HCT116 (cell line): ENCODE results near the gene GASK1A. TPM values are rescaled to one million over a fixed set of nuclear protein-coding genes. Genes with fewer than 3 reads are reported as not detected.

ENCODE experiments used
- ATAC-seq: fragments of 200-7000 bp; cut with Tn5 transposase; 2 replicates; pipeline ENCODE4 v1.9.1; 2020; ENCODE audit warnings: mild to moderate bottlenecking, moderate library complexity
- BruUV-seq: library from RNA; stranded (reverse); fragments of 400-500 nt; replicated peaks from 2 replicates; lab custom pipeline; 2021; lab: Mats Ljungman, UMichigan
- CTCF ChIA-PET: fragments of 300-600 bp; sonication (Branson Sonifier 250); formaldehyde crosslinking; loops from one replicate; lab custom pipeline; 2021; ENCODE audit warnings: antibody characterized with exemption; lab: Charles Lee
- POLR2A ChIA-PET: fragments of 300-600, 350-600 bp; sonication (Branson Sonifier 250); formaldehyde crosslinking; loops from one replicate; lab custom pipeline; 2021; ENCODE audit warnings: antibody characterized with exemption; lab: Charles Lee
- RAD21 ChIA-PET, 2 experiments: fragments of 300-600 bp; sonication (Branson Sonifier 250); formaldehyde crosslinking; loops; one replicate each; lab custom pipeline; 2023; ENCODE audit warnings: low total read pairs in 2 of 2; ENCODE audit not compliant: uncharacterized antibody in 2 of 2, unreplicated experiment in 2 of 2, low non-redundant PET in 1 of 2; lab: Charles Lee
- DNase-seq: peaks from one replicate; pipeline ENCODE4 v3.0.0-alpha.2; 2010; ENCODE audit warnings: low read depth, low spot score
- H2AFZ ChIP-seq: fragments of 200-600 bp; shearing (Covaris generic), sonication (generic); 2 replicates; pipeline ENCODE4 v1.6.1; 2017; ENCODE audit warnings: low read depth, mixed run types, mixed read lengths, antibody characterized with exemption, low read length; ENCODE audit not compliant: poor library complexity, severe bottlenecking
- H3K27ac ChIP-seq: 2 replicates; pipeline ENCODE4 v1.5.1; 2012; ENCODE audit warnings: low read depth, low read length
- H3K27me3 ChIP-seq: fragments of 200-600 bp; sonication (generic); 2 replicates; pipeline ENCODE4 v1.6.1; 2016; ENCODE audit warnings: mixed run types, low read length, mixed read lengths; ENCODE audit not compliant: insufficient read depth
- H3K36me3 ChIP-seq, 2 experiments: fragments of 200-500 bp in 1 of 2; fragments of 200-600 bp in 1 of 2; sonication (Bioruptor generic) in 1 of 2; sonication (generic) in 1 of 2; 2 replicates each; pipeline versions ENCODE4 v1.5.1 to v1.6.1; 2014 to 2016; ENCODE audit warnings: low read length in 2 of 2, inconsistent platforms in 1 of 2, mixed read lengths in 1 of 2, mixed run types in 1 of 2; ENCODE audit not compliant: insufficient read depth in 2 of 2, control insufficient read depth in 1 of 2
- H3K4me1 ChIP-seq, 2 experiments: fragments of 200-600 bp in 1 of 2; sonication (generic) in 1 of 2; 2 replicates each; pipeline versions ENCODE4 v1.5.1 to v1.6.1; 2012 to 2017; ENCODE audit warnings: low read length in 2 of 2, inconsistent platforms in 1 of 2, mild to moderate bottlenecking in 1 of 2, mixed read lengths in 1 of 2, mixed run types in 1 of 2, moderate library complexity in 1 of 2; ENCODE audit not compliant: insufficient read depth in 2 of 2, control insufficient read depth in 1 of 2
- H3K4me2 ChIP-seq: fragments of 200-600 bp; sonication (generic); 2 replicates; pipeline ENCODE4 v1.6.1; 2017; ENCODE audit warnings: mixed run types, low read length, mixed read lengths
- H3K4me3 ChIP-seq, 2 experiments: fragments of 200-600 bp in 1 of 2; sonication (generic) in 1 of 2; replicated peaks in 1 of 2; 2 replicates each; pipeline ENCODE4 v1.5.1; 2011 to 2016; ENCODE audit warnings: low read length in 2 of 2, control low read depth in 1 of 2, low read depth in 1 of 2, mild to moderate bottlenecking in 1 of 2, mixed read lengths in 1 of 2, mixed run types in 1 of 2
- H3K79me2 ChIP-seq: fragments of 200-600 bp; sonication (generic); 2 replicates; pipeline ENCODE4 v1.6.1; 2017; ENCODE audit warnings: mild to moderate bottlenecking, mixed run types, low read length, moderate library complexity, mixed read lengths; ENCODE audit not compliant: insufficient read depth
- H3K9ac ChIP-seq: fragments of 200-600 bp; sonication (generic); 2 replicates; pipeline ENCODE4 v1.6.1; 2016; ENCODE audit warnings: low read length, mixed read lengths
- H3K9me2 ChIP-seq: fragments of 200-600 bp; sonication (generic), shearing (Covaris generic); 2 replicates; pipeline ENCODE4 v1.6.1; 2017; ENCODE audit warnings: mixed run types, mild to moderate bottlenecking, moderate library complexity; ENCODE audit not compliant: insufficient read depth
- H3K9me3 ChIP-seq, 2 experiments: fragments of 200-500 bp in 1 of 2; fragments of 200-600 bp in 1 of 2; sonication (Bioruptor generic) in 1 of 2; sonication (generic) in 1 of 2; 2 replicates each; pipeline ENCODE4 v1.6.1; 2014 to 2017; ENCODE audit warnings: low read length in 2 of 2, mixed read lengths in 2 of 2, inconsistent platforms in 1 of 2, low read depth in 1 of 2, mild to moderate bottlenecking in 1 of 2, mixed run types in 1 of 2, moderate library complexity in 1 of 2; ENCODE audit not compliant: control insufficient read depth in 1 of 2, insufficient read depth in 1 of 2
- H4K20me1 ChIP-seq: fragments of 200-600 bp; sonication (generic), shearing (Covaris generic); 2 replicates; pipeline ENCODE4 v1.6.1; 2017; ENCODE audit warnings: mixed run types, mild to moderate bottlenecking, moderate library complexity; ENCODE audit not compliant: insufficient read depth
- CEBPB ChIP-seq: IDR thresholded peaks from 2 replicates; pipeline ENCODE4 v1.6.1; 2012; ENCODE audit warnings: low read depth
- EGR1 ChIP-seq: IDR thresholded peaks from 2 replicates; pipeline ENCODE4 v1.6.1; 2012; ENCODE audit warnings: low read depth
- ELF1 ChIP-seq: IDR thresholded peaks from 2 replicates; pipeline ENCODE4 v1.6.1; 2012; ENCODE audit warnings: low read depth, borderline replicate concordance
- EZH2 ChIP-seq: fragments of 200-600 bp; sonication (generic); IDR thresholded peaks from 2 replicates; pipeline ENCODE4 v1.6.1; 2017; ENCODE audit warnings: antibody characterized with exemption, mixed run types
- EZH2phosphoT487 ChIP-seq: fragments of 200-600 bp; IDR thresholded peaks from 2 replicates; pipeline ENCODE4 v1.6.1; 2018; ENCODE audit warnings: antibody characterized with exemption, borderline replicate concordance
- JUND ChIP-seq: IDR thresholded peaks from 2 replicates; pipeline ENCODE4 v1.6.1; 2012
- POLR2AphosphoS5 ChIP-seq: IDR thresholded peaks from 2 replicates; pipeline ENCODE4 v1.6.1; 2011; ENCODE audit warnings: mild to moderate bottlenecking, low read depth, low read length, moderate library complexity
- SIN3A ChIP-seq: IDR thresholded peaks from 2 replicates; pipeline ENCODE4 v1.6.1; 2012; ENCODE audit warnings: low read depth
- SP1 ChIP-seq: IDR thresholded peaks from 2 replicates; pipeline ENCODE4 v1.6.1; 2012; ENCODE audit warnings: low read depth
- SRF ChIP-seq: IDR thresholded peaks from 2 replicates; pipeline ENCODE4 v1.6.1; 2012; ENCODE audit warnings: low read depth
- ZFX ChIP-seq: fragments of 450-650 bp; IDR thresholded peaks from 2 replicates; pipeline ENCODE4 v1.6.1; 2017
- ZNF274 ChIP-seq: fragments of 200-500 bp; sonication (Bioruptor generic); IDR thresholded peaks from 2 replicates; pipeline ENCODE4 v1.6.1; 2014; ENCODE audit warnings: mild to moderate bottlenecking, low read depth, low read length, inconsistent platforms
- intact Hi-C: fragments of 100-400 bp; cut with micrococcal nuclease; formaldehyde crosslinking; loops from 2 replicates; pipeline ENCODE4 v1.10.0; 2022
- total RNA-seq: library from RNA; stranded (reverse); gene quantifications from one replicate; pipeline ENCODE4 v1.2.1, GENCODE V29; 2021; ENCODE audit not compliant: unreplicated experiment
- TF ChIP-seq, protein P1 (sequence below): IDR thresholded peaks from 2 replicates; pipeline ENCODE4 v1.6.1; 2011; ENCODE audit warnings: mild to moderate bottlenecking, low read length, moderate library complexity; ENCODE audit not compliant: insufficient replicate concordance; ENCODE audit errors: extremely low read depth
- TF ChIP-seq, protein P2 (sequence below), 3 experiments: fragments of 200-600 bp in 1 of 3; sonication (generic) in 1 of 3; IDR thresholded peaks in 2 of 3; conservative IDR thresholded peaks in 1 of 3; 2 replicates each; pipeline ENCODE4 v1.5.1; 2012 to 2017; ENCODE audit warnings: low read depth in 2 of 3, low read length in 2 of 3, antibody characterized with exemption in 1 of 3, borderline replicate concordance in 1 of 3, control low read depth in 1 of 3, mild to moderate bottlenecking in 1 of 3, mixed read lengths in 1 of 3, mixed run types in 1 of 3, moderate library complexity in 1 of 3; ENCODE audit not compliant: insufficient read depth in 1 of 3
- TF ChIP-seq, protein P3 (sequence below): IDR thresholded peaks from 2 replicates; pipeline ENCODE4 v1.6.1; 2012

The GASK1A gene
- total RNA-seq, 1 experiment from 2014 or later, result 1.0 TPM

DNA sequence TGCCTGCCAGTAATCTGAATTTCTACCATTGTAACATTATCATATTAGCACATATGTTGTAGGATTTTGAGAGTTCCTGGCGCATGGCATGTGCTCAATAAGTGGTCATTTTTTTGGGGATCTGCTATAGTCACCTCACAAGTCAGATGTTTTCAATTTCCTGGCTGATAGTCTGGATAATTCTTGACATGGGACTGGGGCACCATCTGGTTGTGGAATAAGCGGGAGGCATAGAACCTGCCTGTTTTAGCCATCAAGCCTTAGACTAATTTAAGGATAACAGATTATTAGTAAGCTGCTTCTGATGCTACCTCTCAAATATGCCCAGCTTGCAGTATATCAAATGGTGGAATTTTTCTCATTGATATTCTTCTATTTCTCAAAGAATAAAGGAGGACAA, 39.1 kb downstream of the GASK1A start (continued):
- TF ChIP-seq, protein P1, sequence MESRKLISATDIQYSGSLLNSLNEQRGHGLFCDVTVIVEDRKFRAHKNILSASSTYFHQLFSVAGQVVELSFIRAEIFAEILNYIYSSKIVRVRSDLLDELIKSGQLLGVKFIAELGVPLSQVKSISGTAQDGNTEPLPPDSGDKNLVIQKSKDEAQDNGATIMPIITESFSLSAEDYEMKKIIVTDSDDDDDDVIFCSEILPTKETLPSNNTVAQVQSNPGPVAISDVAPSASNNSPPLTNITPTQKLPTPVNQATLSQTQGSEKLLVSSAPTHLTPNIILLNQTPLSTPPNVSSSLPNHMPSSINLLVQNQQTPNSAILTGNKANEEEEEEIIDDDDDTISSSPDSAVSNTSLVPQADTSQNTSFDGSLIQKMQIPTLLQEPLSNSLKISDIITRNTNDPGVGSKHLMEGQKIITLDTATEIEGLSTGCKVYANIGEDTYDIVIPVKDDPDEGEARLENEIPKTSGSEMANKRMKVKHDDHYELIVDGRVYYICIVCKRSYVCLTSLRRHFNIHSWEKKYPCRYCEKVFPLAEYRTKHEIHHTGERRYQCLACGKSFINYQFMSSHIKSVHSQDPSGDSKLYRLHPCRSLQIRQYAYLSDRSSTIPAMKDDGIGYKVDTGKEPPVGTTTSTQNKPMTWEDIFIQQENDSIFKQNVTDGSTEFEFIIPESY, result no peak
- TF ChIP-seq SIN3A, result no peak

DNA sequence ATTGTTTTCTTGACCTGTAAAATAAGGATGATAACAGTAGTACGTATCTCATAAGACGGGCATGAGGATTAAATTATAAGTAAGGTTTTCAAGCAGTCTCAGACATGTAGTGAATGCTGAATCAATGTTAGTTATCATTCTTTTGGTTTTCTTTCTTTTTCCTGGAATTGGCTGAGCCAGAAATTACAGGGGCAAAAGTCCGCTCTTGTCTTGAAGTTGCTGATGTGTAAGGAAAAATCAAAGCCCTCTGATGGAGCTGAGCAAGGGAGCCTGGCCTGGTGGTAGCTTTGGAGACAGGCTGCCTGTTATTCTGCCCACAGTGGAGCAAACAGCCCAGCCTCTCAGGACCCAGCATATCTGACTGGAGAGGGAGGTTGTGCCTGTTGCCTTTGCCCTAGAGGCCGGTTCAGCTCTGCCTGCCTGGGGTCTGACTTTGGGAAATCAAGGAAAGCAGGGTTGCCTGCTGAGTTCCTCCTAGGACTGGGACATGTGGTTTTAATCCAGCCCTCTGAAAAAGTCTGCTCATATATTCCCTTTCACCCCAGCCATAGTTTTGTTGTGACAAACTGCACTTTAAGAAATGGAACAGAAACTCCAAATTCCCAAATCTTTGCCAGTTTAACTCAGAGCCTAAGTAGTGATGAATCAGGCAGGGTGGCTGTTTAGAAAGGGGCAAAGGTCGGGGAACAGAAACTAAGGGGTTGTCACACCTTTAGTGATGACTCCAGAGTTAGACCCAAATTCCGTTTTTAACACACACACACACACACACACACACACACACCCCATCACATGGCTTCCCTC, 40.1 kb downstream of the GASK1A start:
- Histone ChIP-seq H3K27ac (no peak overlapping the region), H2AFZ (no peak overlapping the region), H3K4me1 (peaks cover 0 to 13% of the 10 kb centered on the region in 2 experiments; a peak in 1 of 4 replicates), H3K27me3 (no peaks in the 10 kb centered on the region), H4K20me1 (no peaks in the 10 kb centered on the region), H3K9ac (no peak overlapping the region), H3K4me2 (no peak overlapping the region), H3K36me3 (no peaks in the 10 kb centered on the region), H3K79me2 (no peaks in the 10 kb centered on the region)
- CTCF ChIA-PET, result no interaction called here
- POLR2A ChIA-PET, result no interaction called here
- RAD21 ChIA-PET, result no interaction called here
- TF ChIP-seq, protein P2, sequence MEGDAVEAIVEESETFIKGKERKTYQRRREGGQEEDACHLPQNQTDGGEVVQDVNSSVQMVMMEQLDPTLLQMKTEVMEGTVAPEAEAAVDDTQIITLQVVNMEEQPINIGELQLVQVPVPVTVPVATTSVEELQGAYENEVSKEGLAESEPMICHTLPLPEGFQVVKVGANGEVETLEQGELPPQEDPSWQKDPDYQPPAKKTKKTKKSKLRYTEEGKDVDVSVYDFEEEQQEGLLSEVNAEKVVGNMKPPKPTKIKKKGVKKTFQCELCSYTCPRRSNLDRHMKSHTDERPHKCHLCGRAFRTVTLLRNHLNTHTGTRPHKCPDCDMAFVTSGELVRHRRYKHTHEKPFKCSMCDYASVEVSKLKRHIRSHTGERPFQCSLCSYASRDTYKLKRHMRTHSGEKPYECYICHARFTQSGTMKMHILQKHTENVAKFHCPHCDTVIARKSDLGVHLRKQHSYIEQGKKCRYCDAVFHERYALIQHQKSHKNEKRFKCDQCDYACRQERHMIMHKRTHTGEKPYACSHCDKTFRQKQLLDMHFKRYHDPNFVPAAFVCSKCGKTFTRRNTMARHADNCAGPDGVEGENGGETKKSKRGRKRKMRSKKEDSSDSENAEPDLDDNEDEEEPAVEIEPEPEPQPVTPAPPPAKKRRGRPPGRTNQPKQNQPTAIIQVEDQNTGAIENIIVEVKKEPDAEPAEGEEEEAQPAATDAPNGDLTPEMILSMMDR (IDR thresholded peaks at IDR 0.05 in 2 of 3, conservative IDR thresholded peaks at IDR 0.05 in 1 of 3; ENCODE audit: borderline replicate concordance in 1 of 3, insufficient read depth in 1 of 3, low read depth in 2 of 3, low read length in 2 of 3), result no peak
- TF ChIP-seq EZH2 (no peak), CEBPB (no peak), SRF (no peak), JUND (no peak), SP1 (no peak), ZFX (no peak), POLR2AphosphoS5 (no peak), EZH2phosphoT487 (no peak), ZNF274 (no peak), ELF1 (no peak), EGR1 (no peak)
- TF ChIP-seq, protein P3, sequence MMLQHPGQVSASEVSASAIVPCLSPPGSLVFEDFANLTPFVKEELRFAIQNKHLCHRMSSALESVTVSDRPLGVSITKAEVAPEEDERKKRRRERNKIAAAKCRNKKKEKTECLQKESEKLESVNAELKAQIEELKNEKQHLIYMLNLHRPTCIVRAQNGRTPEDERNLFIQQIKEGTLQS, result no peak
- TF ChIP-seq, all 23 proteins: peak for 0
- H3K9me2 ChIP-seq, result no peaks in the 10 kb centered on the region
- no peak overlapping the region for H3K4me3 ChIP-seq
- no TSS peak for BruUV-seq
- H3K9me3 ChIP-seq, result no peaks in the 10 kb centered on the region
- no peak for ATAC-seq
- intact Hi-C loops, result no loop called here
- no peak for DNase-seq
